HG03469 (cell line): ENCODE data around the gene RPTN.

Experiments
- ATAC-seq: cut with Tn5 transposase; IDR thresholded peaks from one replicate; pipeline ENCODE4 v1.9.1; 2021; ENCODE audit warnings: mild to moderate bottlenecking, moderate library complexity, moderate number of reproducible peaks; ENCODE audit not compliant: unreplicated experiment

RPTN gene

DNA sequence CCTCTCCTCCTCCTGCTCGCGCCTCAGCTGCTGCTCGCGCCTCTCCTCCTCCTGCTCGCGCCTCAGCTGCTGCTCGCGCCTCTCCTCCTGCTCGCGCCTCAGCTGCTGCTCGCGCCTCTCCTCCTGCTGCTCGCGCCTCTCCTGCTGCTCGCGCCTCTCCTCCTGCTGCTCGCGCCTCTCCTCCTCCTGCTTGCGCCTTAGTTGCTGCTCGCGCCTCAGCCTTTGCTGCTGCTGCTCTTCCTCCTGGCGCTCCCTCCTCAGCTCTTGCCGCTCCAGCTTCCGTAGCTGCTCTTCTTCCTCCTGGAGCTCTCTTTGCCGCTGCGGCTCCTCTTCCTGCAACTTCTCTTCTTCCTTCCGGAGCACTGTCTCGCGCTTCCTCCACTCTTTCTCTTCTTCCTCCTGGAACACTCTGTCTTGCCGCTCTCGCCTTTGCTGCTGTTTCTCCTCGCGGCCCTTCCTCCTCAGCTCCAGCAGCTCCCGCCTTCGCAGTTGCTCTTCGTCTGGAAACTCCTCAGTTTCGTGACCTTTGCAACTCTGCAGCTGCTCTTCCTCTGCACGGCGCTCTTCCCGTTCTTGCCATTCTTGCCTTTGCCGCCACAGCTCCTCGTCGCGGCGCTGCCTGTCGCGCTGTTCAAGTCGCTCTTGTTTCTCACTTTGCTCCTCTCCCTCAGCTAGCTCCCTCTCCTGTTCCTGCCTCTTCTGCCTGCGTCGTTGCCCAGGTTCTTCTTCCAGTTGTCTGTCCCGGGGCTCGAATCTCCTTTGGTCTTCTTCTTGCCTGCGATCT is 46.7 kb downstream of the RPTN start:
- no peak for ATAC-seq

DNA sequence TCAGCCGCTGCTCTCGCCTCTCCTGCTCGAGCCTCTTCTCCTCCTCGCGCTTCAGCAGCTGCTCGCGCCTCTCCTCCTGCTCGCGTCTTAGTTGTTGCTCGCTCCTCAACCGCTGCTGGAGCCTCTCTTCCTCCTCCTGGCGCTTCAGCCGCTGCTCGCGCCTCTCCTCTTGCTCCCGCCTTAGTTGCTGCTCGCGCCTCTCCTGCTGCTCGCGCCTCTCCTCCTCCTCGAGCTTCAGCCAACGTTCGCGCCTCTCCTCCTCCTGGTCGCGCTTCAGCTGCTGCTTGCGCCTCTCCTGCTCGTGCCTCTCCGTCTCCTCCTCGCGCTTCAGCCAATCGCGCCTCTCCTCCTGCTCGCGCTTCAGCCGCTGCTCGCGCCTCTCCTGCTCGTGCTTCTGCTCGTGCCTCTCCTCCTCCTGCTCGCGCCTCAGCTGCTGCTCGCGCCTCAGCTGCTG is 47.5 kb downstream of the RPTN start:
- no peak for ATAC-seq

DNA sequence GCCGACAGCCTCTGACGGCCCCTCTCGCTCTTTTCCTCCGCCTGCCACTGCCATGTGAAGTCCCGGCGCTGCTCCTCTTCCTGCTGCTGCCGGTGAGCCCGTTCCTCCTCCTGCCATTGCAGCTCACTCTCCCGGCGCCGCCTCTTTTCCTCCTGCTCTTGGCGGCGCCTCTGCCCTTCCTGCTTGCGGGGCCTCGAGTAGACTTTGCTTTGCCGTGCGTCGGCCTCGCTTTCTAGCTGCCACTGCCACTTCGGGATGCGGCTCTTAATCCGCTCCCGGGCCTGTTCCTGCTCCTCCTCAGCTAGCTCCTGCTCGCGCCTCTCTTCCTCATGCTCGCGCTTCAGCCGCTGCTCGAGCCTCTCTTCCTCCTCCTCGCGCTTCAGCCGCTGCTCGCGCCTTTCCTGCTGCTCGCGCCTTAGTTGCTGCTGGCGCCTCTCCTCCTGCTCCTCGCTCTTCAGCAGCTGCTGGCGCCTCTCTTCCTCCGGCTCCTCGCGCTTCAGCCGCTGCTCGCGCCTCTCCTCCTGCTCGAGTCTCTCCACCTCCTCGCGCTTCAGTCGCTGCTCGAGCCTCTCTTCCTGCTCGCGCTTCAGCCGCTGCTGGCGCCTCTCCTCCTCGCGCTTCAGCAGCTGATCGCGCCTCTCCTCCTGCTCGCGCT is 48.0 kb downstream of the RPTN start:
- ATAC-seq = no peak

DNA sequence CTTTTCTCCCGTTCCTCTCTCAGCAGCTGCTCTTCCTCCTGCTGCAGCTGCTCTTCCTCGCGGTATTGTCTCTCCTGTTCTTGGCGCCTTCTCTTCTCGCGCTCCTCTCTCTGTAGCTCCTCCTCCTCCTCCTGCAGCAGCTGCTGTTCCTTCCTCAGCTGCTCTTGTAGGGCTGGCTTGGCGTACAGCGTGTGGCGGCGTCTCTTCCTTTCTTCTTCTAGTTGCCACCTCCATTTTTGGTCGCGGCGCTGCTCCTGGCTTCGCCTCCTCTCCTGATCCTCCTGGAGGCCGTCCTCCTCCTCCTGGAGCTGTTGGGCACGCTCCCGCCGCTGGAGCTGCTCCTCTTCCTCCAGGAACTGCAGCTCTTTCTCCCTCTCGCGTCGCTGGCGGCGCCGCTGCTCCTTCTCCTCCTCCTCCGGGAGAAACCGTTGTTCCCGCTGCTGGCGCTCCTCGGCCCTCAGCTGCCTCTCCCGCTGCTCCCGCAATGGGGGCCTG is 48.6 kb downstream of the RPTN start:
- ATAC-seq = no peak

DNA sequence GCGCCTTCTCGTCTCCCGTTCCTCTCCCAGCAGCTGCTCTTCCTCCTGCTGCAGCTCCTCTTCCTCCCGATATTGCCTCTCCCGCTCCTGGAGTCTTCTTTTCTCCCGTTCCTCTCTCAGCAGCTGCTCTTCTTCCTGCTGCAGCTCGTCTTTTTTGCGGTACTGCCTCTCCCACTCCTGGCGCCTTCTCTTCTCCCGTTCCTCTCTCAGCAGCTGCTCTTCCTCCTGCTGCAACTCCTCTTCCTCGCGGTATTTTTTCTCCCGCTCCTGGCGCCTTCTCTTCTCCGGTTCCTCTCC is 49.1 kb downstream of the RPTN start:
- ATAC-seq = no peak

DNA sequence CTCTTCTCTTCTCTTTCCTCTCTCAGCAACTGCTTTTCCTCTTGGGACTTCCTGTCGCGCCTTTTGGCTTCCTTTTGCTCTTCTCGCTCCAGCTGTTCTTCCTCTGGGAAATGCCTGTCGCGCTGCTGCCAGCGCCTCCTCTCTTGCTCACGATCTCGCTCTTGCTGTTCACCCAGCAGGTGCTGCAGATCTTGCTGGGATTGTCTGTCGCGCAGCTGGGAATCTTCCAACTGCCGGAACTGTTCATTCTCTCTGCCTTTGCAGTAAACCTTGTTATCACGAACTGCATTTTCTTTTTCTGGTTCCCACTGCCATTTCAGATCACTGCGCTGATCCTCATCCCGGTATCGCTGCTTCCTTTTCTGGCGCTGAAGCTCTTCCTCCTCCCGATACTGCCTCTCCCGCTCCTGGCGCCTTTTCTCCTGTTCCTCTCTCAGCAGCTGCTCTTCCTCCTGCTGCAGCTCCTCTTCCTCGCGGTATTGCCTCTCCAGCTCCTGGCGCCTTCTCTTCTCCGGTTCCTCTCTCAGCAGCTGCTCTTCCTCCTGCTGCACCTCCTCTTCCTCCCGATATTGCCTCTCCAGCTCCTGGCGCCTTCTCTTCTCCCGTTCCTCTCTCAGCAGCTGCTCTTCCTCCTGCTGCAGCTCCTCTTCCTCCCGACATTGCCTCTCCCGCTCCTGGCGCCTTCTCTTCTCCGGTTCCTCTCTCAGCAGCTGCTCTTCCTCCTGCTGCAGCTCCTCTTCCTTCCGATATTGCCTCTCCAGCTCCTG is 49.6 kb downstream of the RPTN start:
- ATAC-seq = no peak

DNA sequence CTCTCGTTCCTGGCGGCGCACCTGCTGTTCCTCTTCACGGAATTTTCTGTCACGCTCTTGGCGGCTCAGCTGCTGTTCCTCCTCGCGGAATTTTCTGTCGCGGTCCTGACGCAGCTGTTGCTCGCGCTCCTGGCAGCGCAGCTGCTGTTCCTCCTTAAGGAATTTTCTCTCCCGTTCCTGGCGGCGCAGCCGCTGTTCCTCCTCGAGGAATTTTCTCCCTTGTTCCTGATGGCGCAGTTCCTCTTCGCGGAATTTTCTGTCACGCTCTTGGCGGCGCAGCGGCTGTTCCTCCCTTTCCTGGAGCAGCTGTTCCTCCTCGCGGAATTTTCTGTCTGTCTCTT is 50.2 kb downstream of the RPTN start:
- no peak for ATAC-seq

DNA sequence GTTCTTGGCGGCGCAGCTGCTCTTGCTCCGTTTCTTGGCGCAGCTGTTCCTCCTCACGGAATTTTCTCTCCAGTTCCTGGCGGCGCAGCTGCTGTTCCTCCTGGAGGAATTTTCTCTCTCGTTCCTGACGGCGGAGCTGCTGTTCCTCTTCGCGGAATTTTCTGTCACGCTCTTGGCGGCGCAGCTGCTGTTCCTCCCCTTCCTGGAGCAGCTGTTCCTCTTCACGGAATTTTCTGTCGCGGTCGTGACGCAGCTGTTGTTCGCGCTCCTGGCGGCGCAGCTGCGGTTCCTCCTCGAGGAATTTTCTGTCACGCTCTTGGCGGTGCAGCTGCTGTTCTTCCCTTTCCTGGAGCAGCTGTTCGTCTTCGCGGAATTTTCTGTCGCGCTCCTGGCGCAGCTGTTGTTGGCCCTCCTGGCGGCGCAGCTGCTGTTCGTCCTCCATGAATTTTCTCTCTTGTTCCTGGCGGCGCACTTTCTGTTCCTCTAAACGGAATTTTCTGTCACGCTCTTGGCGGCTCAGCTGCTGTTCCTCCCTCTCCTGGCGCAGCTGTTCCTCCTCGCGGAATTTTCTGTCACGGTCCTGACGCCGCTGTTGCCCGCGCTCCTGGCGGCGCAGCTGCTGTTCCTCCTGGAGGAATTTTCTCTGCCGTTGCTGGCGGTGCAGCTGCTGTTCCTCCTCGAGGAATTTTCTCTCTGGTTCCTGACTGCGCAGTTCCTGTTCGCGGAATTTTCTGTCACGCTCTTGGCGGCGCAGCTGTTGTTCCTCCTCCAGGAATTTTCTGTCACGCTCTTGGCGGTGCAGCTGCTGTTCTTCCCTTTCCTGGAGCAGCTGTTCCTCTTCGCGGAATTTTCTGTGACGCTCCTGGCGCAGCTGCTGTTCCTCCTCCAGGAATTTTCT is 50.8 kb downstream of the RPTN start:
- no peak for ATAC-seq

DNA sequence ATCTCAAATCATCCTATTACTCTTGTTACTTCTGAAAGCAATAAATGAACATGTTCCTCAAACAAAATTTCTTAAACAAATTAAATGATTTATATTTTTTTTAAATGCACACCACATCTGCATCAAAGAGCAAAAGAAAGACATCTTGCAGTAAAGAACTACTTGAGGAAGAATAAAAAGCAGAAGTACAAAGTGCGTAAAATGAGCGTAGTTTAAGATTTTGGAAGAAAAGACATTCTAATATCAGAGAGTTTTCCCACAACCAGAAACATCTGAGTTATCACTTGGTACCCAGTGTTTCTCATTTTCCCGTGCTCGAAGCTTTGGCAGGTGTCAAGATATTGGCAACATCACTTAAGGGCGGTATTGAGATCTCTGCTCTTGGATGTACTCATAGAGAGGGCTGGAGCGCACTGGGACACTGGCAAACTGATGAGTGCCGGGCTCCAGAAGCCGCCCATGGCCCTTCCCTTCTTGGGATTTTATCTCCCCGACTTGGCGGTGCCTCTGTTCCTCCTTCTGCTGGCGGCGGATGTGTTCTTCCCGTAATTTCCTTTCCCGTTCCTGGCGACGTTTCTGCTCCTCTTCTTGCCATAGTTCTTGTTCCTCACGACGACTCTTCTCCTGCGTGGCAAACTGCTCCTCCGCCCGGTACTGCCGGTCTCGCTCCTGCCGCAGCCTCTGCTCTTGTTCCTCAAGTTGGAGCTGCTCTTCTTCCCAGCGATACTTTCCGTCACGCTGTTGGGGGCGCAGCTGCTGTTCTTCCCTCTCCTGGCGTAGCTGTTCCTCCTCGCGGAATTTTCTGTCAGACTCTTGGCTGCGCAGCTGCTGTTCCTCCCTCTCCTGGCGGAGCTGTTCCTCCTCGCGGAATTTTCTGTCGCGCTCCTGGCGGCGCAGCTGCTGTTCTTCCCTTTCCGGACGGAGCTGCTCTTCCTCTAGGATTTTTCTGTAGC is 51.7 kb downstream of the RPTN start:
- ATAC-seq = no peak

DNA sequence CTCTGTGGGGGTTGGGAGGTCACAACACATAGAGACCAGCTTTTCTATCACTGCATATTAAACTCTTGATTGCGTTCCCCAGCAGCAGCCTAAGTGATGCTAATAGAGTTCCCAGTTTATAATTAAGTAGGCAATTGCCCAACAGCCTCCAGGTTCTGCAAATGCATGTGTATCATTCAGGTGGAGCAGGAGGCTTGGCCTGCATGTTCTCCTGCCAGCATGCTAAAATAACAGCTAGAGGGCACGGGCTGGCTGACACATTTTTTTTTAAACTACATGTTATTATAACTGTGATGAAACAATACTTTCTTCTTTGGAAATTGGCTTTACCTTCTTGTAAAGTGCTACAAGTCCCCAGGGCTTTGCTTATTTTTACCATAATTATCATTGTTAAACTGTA is 54.2 kb downstream of the RPTN start:
- ATAC-seq = no peak
